ENCODE data around the gene CBLN3. TPM values are rescaled to one million over a fixed set of nuclear protein-coding genes. Genes with fewer than 3 reads are reported as not detected.

CBLN3 gene
- total RNA-seq, 2 donors from 2014 or later = 1.8 to 2.0 TPM

- H3K9ac ChIP-seq (ENCODE audit: low read depth in 2 of 2, low read length in 2 of 2) = peak overlapping the region in 1 of 2 donors; percentile 28
- DNase-seq = no peak
- no peaks in the 10 kb centered on the region for H3K27me3 ChIP-seq
- no peak overlapping the region for H3K4me3 ChIP-seq
- TF ChIP-seq, protein P1, sequence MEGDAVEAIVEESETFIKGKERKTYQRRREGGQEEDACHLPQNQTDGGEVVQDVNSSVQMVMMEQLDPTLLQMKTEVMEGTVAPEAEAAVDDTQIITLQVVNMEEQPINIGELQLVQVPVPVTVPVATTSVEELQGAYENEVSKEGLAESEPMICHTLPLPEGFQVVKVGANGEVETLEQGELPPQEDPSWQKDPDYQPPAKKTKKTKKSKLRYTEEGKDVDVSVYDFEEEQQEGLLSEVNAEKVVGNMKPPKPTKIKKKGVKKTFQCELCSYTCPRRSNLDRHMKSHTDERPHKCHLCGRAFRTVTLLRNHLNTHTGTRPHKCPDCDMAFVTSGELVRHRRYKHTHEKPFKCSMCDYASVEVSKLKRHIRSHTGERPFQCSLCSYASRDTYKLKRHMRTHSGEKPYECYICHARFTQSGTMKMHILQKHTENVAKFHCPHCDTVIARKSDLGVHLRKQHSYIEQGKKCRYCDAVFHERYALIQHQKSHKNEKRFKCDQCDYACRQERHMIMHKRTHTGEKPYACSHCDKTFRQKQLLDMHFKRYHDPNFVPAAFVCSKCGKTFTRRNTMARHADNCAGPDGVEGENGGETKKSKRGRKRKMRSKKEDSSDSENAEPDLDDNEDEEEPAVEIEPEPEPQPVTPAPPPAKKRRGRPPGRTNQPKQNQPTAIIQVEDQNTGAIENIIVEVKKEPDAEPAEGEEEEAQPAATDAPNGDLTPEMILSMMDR (IDR thresholded peaks at IDR 0.05) = no peak
- intact Hi-C loops (cut with DNase I) = no loop called here
- H3K4me1 ChIP-seq = peaks cover 4% of the 10 kb centered on the region
- no peaks in the 10 kb centered on the region for H3K9me3 ChIP-seq
- H3K36me3 ChIP-seq = no peaks in the 10 kb centered on the region
- peak overlapping the region; percentile 72 for H3K27ac ChIP-seq
These were observed 11.5 kb downstream of the CBLN3 start for GRCh38 chr14:24417832-24418491.

GRCh38 chr14:24416932-24417619 lies 12.4 kb downstream of the CBLN3 start:
- intact Hi-C loops (cut with DNase I) = no loop called here
- no peak overlapping the region for H3K27ac ChIP-seq
- TF ChIP-seq, protein P1 (IDR thresholded peaks at IDR 0.05) = no peak

GRCh38 chr14:24416254-24416931 lies 13.1 kb downstream of the CBLN3 start:
- Histone ChIP-seq H3K4me3 (no peak overlapping the region), H3K9ac (ENCODE audit: low read depth in 2 of 2, low read length in 2 of 2) (no peak overlapping the region), H3K9me3 (no peaks in the 10 kb centered on the region), H3K36me3 (no peaks in the 10 kb centered on the region), H3K27ac (no peak overlapping the region), H3K27me3 (no peaks in the 10 kb centered on the region), H3K4me1 (peaks cover 4% of the 10 kb centered on the region)
- intact Hi-C loops (cut with DNase I) = no loop called here
- TF ChIP-seq, protein P1 (IDR thresholded peaks at IDR 0.05) = no peak
- DNase-seq = no peak

More at GRCh38 chr14:24416932-24417619, 12.4 kb downstream of the CBLN3 start:
- no peaks in the 10 kb centered on the region for H3K27me3 ChIP-seq
- H3K36me3 ChIP-seq = no peaks in the 10 kb centered on the region
- H3K4me3 ChIP-seq = no peak overlapping the region
- no peaks in the 10 kb centered on the region for H3K9me3 ChIP-seq
- no peak overlapping the region for H3K9ac ChIP-seq (ENCODE audit: low read depth in 2 of 2, low read length in 2 of 2)
- peaks cover 4% of the 10 kb centered on the region for H3K4me1 ChIP-seq
- DNase-seq = no peak

DNA sequence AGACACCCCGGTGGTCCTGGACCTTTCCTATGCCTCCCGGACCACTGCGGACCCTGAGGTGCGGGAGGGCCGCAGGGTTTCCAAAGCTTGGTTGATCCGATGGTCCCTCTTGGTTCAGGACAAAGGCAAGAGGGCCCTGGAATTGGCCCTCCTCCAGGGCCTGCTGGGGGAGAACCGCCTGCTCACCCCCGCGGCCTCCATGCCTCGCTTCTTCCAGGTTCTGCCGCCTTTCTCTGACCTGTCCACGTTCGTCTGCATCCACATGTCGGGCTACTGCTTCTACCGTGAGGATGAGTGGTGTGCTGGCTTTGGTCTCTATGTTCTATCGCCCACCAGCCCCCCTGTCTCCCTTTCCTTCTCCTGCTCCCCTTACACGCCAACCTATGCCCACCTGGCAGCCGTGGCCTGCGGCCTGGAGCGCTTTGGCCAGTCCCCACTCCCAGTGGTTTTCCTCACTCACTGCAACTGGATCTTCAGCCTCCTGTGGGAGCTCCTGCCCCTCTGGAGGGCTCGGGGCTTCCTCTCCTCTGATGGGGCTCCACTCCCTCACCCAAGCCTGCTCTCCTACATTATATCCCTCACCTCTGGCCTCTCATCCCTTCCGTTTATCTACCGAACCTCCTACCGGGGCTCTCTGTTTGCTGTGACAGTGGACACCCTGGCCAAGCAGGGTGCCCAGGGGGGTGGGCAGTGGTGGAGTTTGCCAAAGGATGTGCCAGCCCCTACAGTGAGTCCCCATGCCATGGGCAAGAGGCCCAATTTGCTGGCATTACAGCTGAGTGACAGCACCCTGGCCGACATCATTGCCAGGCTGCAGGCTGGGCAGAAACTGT lies 13.8 kb downstream of the CBLN3 start:
- H3K9ac ChIP-seq (ENCODE audit: low read depth in 2 of 2, low read length in 2 of 2) = no peak overlapping the region
- H3K36me3 ChIP-seq = no peaks in the 10 kb centered on the region

More for the DNA sequence above, 13.8 kb downstream of the CBLN3 start:
- Histone ChIP-seq H3K9me3 (no peaks in the 10 kb centered on the region), H3K27ac (no peak overlapping the region), H3K27me3 (no peaks in the 10 kb centered on the region), H3K4me3 (no peak overlapping the region), H3K4me1 (peaks cover 4% of the 10 kb centered on the region)
- TF ChIP-seq, protein P1 (IDR thresholded peaks at IDR 0.05) = no peak
- DNase-seq = no peak
- intact Hi-C loops (cut with DNase I) = no loop called here
